Dedifferentiated amniotic fluid mesenchymal stem cell (primary cell): ENCODE results near the gene RAB27A.
"Not testable (repeated sequence)": the region's sequence is repeated elsewhere in the genome, so short reads cannot be mapped to it uniquely, and the experiment has no call there.

Experiments used
- DNase-seq: peaks from one replicate; pipeline ENCODE4 v3.0.0-alpha.2; 2016; ENCODE audit errors: extremely low spot score

Gene RAB27A

DNA sequence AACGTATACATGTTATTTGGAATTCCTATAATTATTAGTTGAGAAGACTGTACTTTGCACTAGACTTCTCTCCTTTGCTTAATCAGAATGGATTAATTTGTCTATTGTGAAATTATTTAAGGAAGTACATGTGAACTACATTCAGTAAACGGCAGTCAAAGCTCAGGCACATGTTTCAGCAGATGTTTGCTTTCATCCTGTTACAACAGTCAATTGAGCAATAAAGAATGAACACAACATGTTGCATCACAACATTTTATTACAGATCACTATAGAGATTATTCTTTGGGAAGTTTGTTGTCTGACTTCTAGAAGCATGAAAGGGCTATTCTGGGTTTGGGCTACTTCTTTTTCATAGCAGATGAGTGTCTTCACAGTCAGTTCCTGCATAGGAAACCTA lies 39.2 kb downstream of the RAB27A start:
- peak; percentile 83 for DNase-seq

DNA sequence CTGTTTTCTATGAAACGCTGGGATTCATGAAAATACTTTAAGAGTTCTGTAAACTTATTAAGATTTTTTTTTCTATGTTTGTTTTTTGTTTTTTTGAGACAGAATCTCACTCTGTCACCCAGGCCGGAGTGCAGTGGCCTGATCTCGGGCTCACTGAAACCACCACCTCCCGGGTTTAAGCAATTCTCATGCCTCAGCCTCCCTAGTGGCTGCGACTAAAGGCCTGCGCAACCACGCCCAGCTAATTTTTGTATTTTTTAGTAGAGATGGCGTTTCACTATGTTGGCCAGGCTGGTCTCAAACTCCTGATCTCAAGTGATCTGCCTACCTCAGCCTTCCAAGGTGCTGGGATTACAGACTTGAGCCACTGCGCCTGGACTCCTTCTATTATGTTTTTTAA lies 39.7 kb downstream of the RAB27A start:
- DNase-seq: not testable (repeated sequence)

DNA sequence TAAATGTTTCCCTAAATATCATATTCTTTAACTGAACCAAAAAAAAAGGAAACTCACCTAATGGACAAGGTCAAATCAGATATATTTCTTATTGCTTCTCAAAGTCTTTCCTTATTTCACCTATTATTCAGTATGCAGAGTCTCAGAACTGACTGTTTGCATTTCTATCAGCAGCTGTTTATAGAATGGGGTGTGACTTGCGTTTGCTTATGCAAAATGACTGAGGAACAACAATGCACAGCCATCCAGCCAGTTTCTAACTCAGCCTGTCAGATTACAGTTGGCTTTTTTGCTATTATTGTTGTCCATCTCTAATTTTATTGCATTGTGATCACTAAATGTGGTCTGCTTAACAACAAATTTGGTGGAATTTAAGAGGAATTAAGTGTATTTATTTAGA lies 40.7 kb downstream of the RAB27A start:
- no peak for DNase-seq

DNA sequence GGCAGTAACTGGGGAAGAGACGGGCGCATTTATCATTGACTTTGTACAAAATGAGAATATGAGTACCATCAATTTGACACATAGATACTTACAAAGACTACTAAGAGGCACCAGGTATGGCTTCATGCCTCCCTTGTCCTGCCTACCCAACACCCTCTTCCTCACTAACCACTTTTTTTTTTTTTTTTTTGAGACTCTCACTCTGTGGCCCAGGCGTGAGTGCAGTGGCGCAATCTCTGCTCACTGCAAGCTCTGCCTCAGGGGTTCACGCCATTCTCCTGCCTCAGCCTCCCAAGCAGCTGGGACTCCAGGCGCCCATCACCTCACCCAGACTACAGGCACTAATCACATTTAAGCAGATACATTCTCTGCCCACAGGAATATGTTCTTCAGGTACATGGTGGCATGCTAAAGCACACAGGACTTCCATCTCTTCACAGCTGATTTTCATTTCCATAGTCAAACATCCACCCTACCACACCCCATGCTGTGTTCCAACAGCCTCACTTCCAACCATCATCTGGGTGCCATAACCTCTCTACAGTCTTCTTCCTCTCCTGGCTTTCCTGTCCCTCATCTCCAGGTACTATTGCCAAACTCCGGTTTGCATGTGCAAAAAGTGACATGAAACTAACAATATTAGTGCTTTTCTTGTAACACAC lies 41.7 kb downstream of the RAB27A start:
- DNase-seq: no peak

DNA sequence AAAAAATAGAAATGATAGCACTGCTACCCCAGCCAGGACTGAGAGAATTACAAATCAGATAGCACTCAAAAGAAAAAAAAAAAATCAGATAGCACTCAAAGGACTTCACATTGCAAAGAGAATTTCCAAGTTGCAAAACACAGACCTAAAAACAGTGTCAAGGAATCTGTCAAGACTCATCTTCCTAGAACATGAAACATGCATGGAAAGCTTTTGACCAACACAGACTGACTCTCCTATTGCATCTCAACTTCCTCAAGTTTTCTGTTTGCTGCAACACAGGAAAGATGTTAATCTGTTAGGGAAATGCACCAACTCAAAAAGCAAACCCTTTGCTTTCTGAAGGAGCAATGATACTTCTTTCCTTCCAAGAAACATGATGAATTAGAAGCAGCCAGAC lies 42.3 kb downstream of the RAB27A start:
- no peak for DNase-seq

DNA sequence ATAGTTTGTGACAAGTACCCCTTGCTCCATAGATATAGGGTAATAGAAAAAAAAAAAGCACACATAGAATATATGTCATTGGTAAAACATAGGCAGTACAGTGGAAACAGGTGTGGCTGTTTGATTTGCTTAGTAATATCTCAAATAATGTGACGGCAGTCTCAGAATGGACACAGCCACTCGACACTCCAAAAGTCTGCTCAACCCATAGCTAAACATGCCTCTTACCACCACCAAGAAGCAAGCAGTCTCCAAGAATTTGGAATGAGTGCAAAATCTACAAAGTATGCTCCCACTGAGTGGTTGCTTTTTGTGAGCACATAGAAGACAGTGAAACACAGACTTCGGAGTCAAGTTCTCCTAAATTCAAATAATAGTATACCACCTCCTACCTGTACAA lies 43.0 kb downstream of the RAB27A start:
- no peak for DNase-seq

DNA sequence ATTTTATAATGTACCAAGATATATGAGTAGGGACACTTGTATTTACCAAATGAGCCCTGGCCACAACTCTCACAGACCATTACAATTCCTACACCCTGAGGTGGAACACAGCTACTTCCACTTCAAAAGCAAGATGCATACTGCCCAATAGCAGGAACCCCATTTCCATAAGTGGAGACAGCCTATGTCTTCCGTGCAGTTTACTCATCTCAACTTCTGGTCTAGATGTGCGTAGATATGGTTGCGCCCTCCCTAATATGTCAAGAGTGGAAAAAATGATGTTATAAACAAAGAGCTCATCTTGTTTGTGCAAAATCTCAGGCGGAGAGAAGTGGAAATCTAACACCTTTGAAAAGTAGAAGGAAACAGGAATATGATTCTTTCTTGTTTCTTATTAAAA lies 44.6 kb downstream of the RAB27A start:
- DNase-seq: no peak

DNA sequence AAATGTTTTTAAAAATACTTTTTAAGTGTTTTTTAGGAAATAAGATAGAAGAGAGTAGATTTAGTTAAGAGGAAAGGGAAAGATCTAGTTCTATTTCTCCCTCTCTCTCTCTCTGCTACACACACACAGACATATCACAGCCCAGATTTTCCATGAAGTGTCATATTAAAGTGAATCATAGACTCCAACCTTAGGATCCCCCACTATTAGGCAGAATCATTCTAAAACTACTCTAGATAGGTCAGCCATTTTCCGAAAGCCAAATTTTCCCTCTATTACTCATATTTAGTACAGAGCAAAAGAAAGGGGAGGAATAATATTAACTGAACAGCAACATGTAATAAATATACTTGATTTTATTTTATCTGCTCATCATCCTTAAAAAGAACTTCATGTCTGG lies 47.7 kb downstream of the RAB27A start:
- DNase-seq: no peak

DNA sequence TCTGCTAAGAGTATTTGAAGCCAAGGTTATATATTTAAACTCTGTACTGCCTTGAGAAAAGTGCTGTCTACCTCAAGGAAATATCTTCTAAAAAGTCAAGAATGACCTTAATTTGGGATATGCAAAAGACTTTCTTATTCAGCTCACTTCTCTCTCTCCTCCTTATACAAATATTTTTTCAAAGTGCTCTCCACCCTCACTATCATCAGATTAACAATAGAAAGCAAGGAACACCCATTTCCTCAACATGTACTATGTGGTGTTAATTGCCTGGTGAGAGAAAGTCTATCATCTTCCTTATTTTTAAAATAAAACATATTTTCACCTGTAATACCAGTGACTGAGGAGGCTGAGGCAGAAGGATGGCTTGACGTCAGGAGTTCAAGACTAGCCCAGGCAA lies 48.4 kb downstream of the RAB27A start:
- no peak for DNase-seq

DNA sequence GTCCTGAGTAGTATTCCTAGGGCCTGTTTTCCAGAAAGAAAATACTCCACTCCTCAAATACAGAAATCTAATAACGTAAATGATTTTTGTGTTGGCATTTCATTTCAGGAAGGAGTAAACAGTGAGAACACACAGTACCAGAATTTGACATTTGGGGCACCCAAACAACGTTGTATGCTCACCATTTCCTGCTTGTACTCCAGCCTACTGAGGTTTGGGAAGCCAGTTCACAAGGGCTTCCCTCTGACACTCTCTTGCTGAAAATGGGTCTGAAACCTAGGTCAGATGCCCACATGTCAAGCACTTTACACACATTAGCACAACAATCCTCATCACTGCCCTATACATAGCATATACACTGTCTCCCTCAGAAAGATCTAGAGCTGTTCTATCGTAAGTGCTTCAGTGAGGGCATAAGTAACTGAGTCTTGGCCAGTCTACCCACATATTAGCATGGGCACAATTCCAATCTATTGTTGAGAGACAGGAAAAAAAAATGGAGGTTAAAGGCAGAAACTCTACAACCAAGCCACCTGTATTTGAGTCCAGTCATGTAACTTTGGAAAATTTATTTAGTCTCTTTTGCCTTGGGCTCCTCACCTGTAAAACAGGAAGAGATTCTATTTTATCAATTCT lies 49.4 kb downstream of the RAB27A start:
- no peak for DNase-seq

DNA sequence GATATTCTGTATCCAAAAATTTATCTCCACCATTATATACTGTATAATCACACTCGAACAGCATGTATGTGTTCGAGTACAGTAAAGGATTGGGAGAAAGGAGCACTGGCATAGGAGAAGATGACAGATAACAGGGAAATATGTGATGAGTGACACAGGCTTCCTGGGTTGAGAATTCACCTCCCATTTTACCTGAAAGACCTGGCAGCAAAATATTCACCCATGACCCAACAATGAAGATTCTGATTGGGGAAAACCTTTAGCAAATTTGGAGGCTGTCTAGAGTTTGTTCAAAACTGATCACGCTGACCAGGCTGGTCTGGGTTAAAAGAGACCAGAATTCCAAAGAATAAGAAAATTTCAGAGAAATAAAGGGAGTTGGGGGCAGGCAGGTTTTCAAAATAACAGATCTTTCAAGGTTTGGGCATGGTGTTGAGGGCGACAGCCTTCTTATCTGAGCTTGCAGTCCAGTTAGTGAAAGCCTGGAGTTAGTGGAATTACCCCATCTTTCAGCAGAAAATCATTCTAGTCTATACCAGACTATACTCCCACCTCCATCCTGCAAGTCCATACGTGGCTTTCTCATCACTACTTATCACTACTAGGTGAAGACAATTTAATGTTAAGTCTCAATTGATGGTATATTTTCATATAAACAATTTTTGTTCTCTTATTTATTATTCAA lies 50.0 kb downstream of the RAB27A start:
- DNase-seq: no peak

DNA sequence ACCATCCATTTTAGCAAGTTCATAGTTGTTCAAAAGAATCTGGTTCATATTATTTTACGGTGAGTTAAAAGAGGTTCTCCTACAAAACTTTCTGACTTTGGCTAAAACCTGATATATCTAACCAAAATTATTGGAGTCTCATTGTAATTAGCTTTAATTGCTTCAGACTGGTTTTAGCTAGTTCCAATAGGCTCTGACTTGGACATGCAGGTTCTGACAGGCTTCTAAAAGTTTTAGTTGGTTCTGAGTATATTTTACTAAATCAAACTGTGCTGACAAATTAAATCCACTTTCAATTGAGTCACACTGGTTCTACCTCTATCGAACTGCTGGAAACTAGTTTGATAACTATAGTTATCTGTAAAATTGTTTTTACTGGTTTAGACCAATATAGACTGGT lies 50.7 kb downstream of the RAB27A start:
- no peak for DNase-seq

DNA sequence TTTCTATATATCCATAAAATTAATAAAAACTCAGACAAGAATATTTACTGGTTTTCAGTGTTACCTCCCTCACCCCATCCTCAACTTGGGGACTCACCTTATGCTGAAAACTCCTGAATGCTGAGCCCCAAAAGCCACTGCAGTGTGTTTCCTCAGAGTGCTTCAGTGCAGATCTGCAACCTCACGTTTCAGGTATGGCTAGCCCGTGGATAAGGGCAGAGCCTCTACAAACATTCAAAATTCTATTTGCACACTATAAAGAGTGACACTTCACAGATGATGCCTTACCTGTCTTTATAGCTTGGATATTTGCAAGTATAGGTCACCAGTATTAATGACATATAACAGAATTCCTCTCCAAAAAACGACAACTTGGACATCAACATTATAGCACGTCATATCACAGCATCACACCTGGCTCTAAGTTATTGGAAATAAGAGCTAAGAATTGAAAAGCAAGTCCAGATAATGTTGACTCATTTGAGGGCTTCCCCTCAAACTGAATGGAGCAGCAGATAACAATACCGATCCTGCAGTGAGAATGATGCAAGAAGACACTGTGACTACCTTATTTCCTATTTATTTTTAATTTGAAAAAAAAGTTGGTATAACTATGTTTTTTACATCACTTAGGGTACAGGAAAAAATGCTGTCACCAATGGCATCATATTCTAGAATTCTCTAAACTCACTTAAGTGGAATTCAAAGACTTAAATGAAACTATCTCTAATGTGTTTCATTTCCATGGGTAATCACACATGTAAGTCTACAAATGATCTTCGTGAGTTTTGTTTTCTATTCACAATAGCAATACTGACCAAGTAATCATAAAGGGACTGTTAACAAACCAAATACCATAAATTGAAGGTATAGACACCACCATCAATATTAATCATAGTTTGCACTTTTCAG lies 52.1 kb downstream of the RAB27A start:
- no peak for DNase-seq

DNA sequence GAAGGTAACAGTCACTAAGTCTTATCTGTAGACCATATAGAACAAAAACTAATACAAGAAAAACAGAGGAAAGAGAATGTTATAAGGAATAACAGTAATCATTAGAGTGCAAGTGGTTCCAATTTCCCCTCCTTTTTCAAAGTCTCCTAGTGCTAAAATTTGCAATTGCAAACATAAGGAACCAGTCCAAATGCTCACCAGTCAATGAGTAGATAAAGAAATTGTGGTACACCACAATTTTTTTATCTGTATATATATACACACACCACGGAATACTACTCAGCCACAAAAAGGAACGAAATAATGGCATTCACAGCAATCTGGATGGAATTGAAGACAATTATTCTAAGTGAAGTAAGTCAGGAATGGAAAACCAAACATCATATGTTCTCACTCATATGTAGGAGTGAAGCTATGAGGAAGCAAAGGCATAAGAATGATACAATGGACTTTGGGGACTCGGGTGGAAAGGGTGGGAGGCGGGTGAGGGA lies 54.0 kb downstream of the RAB27A start:
- DNase-seq: no peak

DNA sequence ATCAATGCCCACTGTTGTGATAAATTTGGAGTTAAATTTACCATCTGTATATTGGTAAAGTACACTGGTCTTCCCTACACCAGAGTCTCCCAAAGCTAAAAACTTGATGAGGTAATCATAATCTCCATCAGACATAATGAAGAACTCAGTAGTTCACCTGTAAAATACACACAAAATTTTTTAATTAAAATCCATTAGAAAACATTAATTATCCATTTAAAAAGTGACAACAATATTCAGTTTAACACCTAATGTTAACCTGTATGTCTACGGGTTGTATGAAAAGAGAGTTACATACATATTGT lies 54.9 kb downstream of the RAB27A start:
- DNase-seq: no peak

DNA sequence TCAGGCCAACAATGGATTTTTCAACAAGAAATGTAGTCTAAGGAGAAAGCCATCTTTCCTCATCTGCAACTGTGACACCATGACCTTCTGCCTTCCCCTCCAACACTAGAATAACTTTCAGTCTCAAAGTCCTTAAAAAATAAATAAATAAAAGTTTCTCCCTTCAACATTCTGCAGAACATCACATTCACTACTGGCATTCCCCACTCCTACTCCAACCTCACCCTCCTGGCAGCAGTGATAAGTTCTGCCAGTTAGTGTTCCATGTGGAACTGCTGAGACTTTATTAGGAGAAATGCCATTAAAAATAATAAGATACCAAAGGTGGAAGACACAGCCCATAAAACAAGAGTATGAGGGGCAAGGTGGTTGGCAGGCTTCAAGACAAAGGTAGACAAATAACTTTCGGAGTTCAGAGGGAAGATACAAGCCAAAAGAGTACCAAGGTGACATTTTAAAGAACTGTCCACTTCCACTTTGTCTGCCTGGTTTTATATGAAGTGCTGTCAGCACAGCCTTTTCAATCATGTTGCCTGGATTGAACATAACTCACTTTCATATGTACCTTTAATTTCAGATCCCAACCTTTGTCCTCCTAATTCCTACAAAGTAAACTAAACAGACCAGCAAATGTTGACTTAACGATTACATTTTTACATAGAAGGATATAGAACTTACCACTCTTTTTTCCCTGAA lies 55.4 kb downstream of the RAB27A start:
- no peak for DNase-seq

DNA sequence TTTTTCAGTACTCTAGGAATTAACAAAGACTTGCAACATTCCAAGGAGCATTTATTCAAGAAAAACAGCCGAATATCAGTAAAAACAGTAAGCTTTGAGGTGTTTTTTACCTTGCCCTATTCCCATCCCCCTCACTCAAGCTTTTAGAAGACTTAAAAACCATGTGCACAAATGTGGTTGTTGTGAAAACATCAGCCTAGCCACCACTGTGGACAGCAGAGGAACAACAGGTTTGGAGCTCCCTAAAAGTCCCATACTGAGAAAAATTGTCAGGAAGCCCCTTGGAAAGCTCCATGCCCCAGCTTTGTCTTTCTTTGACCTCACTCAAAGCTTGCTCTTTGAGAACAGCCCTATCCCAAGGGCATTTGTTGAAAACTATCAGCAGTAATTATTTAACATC lies 58.2 kb downstream of the RAB27A start:
- no peak for DNase-seq

DNA sequence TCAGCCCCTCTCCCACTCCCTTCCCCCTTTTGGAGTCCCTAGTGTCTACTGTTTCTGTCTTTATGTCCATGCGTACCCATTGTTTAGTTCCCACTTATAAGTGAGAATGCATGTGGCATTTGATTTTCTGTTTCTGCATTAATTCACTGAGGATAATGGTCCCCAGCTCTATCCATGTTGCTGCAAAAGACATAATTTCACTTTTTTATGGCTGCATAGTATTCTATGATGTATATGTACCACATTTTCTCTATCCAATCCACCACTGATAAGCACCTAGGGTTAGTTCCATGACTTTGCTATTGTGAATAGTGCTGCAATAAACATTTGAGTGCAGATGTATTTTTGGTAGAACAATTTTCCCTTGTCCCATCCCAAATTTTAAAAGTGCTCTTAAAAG lies 58.7 kb downstream of the RAB27A start:
- DNase-seq: no peak

DNA sequence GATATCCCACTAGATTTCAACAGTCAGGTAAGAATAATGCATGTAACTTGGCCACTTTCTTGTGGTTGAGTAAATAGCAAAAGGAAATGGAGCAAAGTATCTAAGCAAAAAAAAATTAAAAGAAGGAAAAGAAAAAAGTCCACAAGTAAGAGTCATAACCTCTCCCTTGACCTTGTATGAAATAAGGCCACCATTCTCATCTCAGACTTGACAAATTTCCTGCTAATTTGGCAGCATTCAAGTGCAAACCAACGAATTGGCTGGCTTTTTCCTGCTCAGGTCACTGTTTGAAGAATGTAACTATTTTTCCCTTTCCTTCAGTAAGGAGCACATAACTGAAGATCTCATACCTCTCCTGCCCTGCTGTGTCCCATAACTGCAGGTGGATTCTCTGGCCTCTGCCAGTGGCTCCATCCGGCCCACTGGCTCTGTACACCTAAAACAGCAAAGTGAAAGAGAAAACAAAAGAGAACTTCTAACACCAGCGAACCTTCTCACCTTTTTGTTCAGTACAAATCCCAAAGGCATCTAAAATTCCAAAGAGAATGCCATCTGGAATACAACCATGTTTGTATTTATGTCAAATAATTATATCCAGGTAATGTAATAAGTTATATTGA lies 59.5 kb downstream of the RAB27A start:
- no peak for DNase-seq

DNA sequence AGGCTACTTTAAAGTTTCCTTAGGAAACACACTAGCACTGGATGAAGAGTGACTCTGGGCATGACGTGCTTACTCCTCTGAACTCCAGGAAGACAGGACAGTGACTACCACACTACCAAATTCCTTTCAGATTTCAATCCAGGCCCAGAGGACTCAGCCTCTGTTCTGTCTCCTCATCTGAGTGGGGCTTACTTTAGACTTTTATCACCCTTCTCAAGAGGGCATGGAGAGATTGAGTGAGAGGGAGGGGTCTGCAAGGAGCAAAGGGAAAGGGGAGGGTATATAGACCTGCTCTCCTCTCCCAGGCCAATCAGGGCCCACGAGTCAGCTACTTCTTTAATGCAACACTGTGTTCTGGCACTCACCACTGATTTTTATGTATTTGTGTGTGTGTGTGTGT lies 63.5 kb downstream of the RAB27A start:
- DNase-seq: no peak

DNA sequence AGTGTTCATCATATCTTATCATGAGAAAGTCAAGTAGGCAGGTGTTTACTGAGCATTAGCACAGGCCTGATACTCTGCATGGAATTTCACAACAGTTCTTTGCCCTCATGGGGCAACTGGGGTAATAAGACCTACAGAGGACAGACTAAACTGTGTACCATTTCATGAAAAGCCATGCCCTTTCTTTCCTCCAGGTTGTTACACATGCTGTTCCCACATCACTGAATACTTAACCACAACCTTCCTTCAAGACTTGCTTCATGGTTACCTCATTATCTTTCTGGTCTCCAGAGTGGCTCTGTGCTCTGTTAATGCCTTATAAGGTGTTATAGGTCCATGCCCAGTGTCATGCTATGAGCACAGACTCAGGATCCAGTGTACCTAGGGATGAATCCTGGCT lies 64.7 kb downstream of the RAB27A start:
- DNase-seq: no peak
